Inflammatory macrophage treated with lipopolysaccharide for 4 hours (primary cell): ENCODE data around the gene WDR27.
"Not testable (repeated sequence)": the region's sequence is repeated elsewhere in the genome, so short reads cannot be mapped to it uniquely, and the experiment has no call there.

Source experiments
- DNase-seq: peaks from one replicate; pipeline ENCODE4 v3.0.0-alpha.2; 2020

Gene WDR27

DNA sequence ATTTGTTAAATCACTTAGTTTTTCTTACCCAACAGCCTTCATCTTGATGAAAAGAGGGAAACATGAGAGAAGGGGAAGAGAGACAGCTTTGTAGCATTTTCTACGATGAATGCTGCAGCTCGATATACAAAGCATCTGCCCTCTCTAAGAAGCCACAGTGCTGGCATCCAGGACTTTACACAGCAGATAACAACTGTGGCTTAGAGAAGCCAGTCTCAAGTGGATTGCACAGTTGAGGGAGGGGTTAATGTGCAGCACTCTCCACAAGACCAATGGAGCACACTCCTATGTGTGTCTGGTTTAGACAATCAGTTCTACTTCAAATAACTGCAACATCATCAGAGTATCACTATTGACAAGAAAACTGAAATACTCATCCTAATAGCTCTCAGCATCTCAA, 5.9 kb upstream of the WDR27 start:
- DNase-seq = no peak

DNA sequence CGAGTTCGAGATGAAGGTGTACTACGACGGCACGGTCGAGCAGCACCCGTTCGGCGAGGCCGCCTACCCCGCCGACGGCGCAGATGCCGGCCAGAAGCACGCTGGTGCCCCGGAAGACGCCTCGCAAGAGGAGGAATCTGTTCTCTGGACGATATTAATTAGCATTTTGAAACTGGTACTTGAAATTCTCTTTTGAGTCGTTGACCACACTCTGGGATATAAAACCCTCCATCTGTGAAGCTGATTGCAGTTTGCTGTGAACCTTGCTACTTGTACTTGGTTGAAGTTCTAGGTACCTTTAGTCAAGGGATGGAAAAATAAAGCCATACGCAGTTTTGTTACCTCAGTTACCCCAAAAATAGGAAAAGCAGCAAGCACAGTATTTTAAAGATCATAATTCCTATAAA, 1.0 kb upstream of the WDR27 start:
- DNase-seq = no peak

GRCh38 chr6:169701311-169701953, 397 bp downstream of the WDR27 start:
- no peak for DNase-seq

DNA sequence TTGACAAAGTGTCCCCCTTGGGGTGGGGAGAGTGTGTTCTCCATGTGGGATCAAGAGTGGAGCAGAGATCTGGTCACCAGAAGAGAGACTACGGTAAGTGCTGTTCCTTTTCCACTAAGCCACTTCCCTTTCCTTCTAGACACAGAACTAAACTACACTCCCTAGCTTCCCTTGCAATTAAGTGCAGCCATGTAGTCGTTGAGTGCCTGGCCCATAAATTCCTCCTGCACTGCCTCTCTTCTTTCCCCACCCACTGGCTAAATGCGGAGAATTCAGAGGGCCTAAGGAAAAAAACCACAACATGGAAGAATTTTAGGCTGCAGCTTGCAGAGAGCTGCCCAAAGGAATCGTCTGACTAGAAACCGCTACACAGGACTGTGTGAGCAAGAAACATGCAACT, 1.5 kb downstream of the WDR27 start:
- peak; percentile 22 for DNase-seq

GRCh38 chr6:169697115-169697514, 4.7 kb downstream of the WDR27 start:
- not testable (repeated sequence) for DNase-seq

- DNase-seq = no peak
Measured at GRCh38 chr6:169695131-169695530, 6.7 kb downstream of the WDR27 start.

DNA sequence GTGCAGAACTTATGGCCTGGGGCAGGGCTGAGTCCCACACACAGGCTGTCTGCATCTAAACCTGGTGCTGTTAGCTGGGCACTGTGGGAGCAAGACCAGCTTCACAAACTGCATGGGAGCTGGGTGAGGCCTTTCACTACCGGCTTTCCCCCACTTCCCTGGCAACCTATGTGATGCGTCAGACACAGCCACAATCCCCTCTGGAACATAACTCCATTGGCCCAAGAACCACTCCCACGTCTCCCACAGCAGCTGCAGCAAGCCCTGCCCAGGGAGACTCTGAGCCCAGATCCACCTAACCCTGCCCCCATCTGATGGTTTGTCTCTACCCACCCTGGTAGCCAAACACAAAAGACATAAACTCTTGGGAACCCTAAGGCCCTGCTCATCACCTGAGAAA, 9.3 kb downstream of the WDR27 start:
- no peak for DNase-seq

GRCh38 chr6:169691260-169691659, 10.6 kb downstream of the WDR27 start:
- no peak for DNase-seq

DNA sequence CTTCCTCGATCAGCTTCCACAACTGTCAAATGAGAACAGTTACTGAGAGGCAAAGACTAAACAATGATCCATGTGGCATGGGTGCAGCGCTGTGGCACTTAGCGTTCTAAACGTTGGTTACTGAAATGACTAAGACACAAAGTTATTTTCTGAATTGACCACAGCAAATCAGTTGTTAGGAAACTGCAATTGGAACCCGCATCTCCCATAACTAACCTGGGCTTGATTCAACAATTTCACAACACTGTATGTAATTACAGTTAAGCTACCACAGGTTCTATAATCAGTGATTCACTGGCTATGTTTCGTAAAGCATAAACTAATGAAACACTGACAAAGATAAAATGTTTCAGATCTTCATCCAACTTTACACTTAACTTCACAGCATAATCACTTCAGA, 12.5 kb downstream of the WDR27 start:
- DNase-seq = no peak

GRCh38 chr6:169685860-169686259, 16.0 kb downstream of the WDR27 start:
- DNase-seq = no peak

GRCh38 chr6:169684056-169684455, 17.8 kb downstream of the WDR27 start:
- DNase-seq = no peak

GRCh38 chr6:169678342-169678741, 23.5 kb downstream of the WDR27 start:
- no peak for DNase-seq

- no peak for DNase-seq
Measured at GRCh38 chr6:169677096-169677495, 24.7 kb downstream of the WDR27 start.

DNA sequence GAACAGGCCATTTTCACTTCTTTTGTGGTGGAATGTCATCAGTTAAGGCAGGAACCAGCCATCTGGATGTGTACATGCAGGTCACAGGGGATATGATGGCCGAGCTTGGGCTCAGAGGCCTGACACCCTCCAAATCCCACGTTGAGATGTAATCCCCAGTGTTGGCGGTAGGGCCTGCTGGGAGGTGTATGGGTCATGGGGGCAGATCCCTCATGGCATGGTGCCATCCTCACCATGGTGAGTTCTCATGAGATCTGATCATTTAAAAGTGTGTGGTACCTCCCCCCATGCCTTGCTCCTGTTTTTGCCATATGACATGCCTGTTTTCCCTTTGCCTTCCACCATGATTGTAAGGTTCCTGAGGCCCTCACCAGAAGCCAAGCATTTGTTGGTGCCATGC, 26.8 kb downstream of the WDR27 start:
- DNase-seq = no peak

DNA sequence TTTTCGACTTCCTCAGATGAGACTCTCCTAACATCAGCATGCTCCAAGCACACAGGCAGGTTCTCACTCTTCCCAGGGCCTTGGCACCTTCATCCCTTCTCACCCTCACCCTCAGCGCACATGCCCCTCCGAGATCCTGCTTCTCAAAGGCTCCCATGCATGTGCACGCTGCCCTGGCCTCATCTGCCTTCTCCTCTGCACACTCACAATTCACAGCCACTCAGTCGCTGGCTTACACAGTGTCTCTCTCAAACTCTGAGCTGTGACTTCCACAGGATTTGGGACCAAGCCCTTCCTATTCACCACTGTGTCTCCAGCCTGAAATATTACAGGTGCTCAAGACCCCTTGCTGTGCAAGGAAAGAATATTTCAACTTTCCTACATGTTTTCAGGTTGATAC, 30.3 kb downstream of the WDR27 start:
- DNase-seq = no peak

- peak; percentile 81 for DNase-seq
Measured at GRCh38 chr6:169669889-169670288, 31.9 kb downstream of the WDR27 start.

GRCh38 chr6:169669147-169669546, 32.7 kb downstream of the WDR27 start:
- no peak for DNase-seq

GRCh38 chr6:169668203-169668847, 33.5 kb downstream of the WDR27 start:
- no peak for DNase-seq

- DNase-seq = no peak
Measured at GRCh38 chr6:169667716-169668115, 34.1 kb downstream of the WDR27 start.

DNA sequence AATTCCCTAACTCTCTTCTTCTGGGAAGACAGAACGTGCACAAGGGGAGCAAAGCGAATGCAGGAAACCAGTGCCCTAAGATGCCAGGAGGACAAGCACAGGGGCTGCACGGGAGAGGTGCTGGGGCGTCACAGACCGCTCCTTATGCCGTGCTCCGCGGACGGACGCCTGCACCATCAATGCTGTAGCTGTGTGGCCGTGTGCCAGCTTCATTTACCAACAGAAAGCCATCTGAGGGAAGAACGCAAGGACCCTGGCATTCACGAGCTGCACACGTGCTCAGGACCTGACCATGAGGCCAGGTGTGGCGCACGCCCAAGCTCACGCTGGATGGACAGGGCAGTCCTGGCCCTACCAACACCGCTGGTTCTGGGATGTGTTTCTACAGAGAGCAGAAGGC, 35.4 kb downstream of the WDR27 start:
- DNase-seq = no peak

- no peak for DNase-seq
Measured at GRCh38 chr6:169665289-169665688, 36.5 kb downstream of the WDR27 start.

GRCh38 chr6:169664227-169664626, 37.6 kb downstream of the WDR27 start:
- DNase-seq = no peak

DNA sequence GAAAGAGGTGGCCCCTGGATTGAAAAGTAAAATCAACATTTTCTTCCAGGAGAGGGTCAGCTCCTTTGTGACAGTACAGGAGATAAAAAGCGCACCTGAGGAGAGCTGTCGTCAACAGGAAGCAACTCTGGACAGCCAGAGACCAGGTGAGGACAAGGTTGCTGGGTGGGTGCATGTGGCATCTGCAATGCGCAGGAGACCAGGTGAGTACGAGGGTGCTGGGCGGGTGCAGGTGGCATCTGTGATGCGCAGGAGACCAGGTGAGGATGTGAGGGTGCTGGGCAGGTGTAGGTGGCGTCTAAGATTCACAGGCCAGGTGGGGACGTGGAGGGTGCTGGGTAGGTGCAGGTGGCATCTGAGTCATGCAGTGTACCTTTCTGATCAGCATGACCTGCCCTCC, 38.4 kb downstream of the WDR27 start:
- no peak for DNase-seq

DNA sequence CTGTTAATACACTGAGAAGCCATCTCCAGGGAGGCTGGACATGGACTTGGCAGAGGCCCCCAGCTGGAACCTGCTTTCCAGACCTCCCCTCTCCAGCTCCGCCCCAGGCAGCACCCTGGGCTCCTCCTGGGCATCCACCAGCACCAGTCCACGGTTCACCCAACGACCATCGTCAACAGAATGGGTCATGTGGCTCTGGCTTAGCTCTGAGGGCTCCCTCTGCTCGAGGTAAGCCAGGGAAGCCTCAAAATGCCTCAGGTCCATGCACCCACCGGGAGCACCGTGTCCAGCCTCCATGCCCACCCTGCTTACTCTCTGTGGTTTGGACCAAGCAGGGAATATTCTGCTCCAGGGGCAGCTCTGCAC, 40.5 kb downstream of the WDR27 start:
- DNase-seq = no peak

- DNase-seq = no peak
Measured at GRCh38 chr6:169660751-169661390, 41.0 kb downstream of the WDR27 start.
